ENCODE data around the gene GABARAP.

Gene GABARAP

DNA sequence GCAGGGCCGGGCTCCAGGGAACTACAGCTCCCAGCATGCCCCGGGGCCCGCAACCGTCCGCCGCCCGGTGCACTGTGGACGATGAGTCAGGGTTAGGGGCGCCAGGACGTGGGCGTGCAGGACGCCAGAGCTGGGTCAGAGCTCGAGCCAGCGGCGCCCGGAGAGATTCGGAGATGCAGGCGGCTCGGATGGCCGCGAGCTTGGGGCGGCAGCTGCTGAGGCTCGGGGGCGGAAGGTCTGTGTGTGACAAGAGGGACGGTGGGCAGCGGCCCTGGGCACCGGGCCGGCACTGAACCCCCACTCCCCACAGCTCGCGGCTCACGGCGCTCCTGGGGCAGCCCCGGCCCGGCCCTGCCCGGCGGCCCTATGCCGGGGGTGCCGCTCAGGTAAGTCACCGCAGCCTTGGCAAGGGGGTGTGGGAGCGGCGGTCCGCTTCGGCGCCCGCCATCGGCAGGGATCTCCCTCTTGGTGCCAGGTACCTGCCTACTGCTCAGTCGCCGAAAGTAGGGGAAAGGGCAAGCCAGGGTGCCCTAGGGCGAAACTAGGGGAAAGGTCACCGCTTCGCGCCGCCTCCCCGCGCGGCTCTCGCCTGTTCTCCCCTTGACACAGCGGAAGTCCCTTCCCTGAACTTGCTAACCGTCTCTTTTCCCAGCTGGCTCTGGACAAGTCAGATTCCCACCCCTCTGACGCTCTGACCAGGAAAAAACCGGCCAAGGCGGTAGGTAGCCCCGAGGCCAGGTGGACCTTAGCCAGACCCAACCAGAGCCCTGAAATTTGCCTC lies 22.2 kb downstream of the GABARAP start, which contains the start of the genes ACADVL and DLG4:
Gene ACADVL, plus strand, starts transcription at position 127 of the 781 bp plus-strand sequence. Its CDS starts 47 bp downstream, at position 174.
Gene DLG4, minus strand, starts transcription at position 25 of the 781 bp plus-strand sequence.
- TF ChIP-seq, protein P1, sequence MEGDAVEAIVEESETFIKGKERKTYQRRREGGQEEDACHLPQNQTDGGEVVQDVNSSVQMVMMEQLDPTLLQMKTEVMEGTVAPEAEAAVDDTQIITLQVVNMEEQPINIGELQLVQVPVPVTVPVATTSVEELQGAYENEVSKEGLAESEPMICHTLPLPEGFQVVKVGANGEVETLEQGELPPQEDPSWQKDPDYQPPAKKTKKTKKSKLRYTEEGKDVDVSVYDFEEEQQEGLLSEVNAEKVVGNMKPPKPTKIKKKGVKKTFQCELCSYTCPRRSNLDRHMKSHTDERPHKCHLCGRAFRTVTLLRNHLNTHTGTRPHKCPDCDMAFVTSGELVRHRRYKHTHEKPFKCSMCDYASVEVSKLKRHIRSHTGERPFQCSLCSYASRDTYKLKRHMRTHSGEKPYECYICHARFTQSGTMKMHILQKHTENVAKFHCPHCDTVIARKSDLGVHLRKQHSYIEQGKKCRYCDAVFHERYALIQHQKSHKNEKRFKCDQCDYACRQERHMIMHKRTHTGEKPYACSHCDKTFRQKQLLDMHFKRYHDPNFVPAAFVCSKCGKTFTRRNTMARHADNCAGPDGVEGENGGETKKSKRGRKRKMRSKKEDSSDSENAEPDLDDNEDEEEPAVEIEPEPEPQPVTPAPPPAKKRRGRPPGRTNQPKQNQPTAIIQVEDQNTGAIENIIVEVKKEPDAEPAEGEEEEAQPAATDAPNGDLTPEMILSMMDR (IDR thresholded peaks at IDR 0.05; ENCODE audit: low read depth, low read length) = no peak

DNA sequence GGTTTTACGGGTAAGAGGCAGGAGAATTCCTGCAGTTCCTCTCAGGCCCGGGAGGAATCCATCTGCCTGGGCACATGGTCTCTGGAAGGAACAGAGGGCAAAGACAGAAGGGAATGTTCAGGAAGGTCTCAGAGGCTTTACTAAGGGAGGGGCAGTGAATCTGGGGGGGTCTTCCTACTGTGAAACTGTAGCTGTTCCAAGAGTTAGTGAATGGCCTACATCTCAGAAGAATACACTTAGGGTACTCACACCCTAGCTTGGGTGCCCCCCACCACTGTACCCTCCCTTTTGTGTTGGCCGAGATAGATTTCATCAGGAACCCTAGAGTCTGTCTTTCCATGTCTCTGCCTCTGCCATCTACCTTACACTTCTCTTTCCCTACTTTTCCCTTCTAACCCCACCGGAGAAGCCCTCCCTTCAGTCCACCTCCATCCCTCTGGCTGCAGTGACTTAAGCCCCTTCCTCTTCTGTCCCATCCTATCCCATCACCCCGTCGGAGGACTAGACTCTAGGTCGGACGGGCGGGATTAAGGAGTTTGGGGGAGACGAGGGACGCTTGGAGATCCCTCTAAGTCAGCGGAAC lies 22.9 kb downstream of the GABARAP start:
- no peak for DNase-seq (ENCODE audit: extremely low read depth, low read depth)
- TF ChIP-seq, protein P1 (IDR thresholded peaks at IDR 0.05; ENCODE audit: low read depth, low read length) = no peak

More for the DNA sequence above, 22.2 kb downstream of the GABARAP start, which contains the start of the genes ACADVL and DLG4:
- DNase-seq (ENCODE audit: extremely low read depth, low read depth) = peak; percentile 60

DNA sequence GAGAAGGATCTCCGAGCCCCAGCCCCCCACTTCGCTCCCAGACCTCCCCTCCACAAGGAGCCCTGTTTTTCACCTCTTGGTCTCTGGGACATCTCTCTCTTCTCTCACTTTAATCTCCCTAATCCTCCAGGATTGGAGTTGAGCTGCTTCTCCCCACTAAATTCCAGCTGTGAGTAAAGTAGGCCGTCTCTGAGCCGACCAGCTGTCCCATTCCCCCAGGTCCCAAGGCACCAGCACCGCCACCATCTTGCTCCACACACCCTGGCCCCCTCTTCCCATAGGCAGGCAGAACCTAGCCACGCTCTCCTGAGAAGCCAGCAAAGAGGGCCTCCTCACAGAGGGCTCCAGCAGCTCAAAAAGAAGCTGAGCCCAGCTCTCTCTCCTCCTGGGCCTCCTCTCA lies 23.5 kb downstream of the GABARAP start:
- no peak for DNase-seq (ENCODE audit: extremely low read depth, low read depth)

DNA sequence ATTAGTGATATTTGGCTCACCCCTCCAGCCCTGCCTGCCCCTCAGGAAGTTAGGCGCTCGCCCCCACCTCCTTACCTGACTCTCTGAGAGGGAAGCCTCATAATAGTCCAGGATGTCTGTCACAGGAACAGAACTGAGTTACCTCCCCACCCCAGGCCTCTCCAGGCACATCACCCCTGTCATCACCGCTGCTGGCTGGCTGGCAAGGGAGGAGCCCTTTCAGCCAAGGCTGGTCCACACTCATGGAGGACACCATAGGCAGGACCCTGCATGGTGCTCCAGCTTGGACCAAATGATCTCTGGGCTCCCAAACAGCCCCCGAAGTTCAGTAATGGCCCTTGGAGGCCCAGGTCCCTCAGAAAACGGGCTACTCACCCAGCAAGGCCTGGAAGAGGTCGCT lies 24.1 kb downstream of the GABARAP start:
- DNase-seq (ENCODE audit: extremely low read depth, low read depth) = no peak
- TF ChIP-seq, protein P1 (IDR thresholded peaks at IDR 0.05; ENCODE audit: low read depth, low read length) = no peak

More for the DNA sequence above, 23.5 kb downstream of the GABARAP start:
- TF ChIP-seq, protein P1 (IDR thresholded peaks at IDR 0.05; ENCODE audit: low read depth, low read length) = no peak

DNA sequence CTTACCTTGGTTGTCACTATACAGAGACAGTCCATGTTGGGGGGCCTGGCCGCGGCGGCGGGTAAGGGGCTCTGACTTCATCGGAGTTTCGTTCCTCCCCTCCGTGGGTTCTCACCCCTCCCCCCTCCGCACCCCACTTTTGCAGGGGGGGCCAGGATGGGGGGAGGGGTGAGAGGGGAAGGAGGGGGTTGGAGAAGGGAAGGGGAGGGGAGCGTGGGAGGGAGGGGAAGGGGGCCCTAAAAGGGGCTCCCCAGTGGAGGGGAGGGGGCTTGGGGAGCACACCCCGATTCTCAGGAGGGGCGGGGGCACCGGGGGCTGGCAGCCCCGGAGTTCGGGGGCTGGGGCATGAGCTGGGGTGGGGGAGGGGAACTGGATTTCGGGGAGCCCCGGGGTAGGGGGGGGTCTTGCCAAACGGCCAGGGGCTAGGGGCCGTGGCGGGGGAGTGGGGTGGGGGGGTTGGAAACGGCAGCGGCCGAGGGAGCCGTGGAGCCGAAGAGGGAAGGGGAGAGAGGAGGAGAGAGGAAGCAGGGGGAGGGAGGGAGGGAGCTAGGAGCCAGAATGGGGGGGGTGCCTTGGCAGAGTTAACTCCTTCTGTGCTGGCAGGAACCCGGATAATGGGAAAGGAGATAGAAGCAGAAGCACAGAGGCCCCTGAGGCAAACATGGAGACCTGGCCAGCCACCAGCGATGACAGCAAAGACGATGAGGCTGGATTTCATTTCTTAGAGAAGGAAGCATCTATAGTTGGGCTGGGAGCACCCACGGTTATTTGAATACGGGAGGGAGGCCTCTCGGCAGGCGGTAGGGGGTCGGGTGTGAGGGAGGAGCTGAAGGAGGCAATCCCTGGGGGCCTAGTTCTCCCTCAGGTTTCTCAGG lies 24.9 kb downstream of the GABARAP start:
- no peak for DNase-seq (ENCODE audit: extremely low read depth, low read depth)
- TF ChIP-seq, protein P1 (IDR thresholded peaks at IDR 0.05; ENCODE audit: low read depth, low read length) = no peak

DNA sequence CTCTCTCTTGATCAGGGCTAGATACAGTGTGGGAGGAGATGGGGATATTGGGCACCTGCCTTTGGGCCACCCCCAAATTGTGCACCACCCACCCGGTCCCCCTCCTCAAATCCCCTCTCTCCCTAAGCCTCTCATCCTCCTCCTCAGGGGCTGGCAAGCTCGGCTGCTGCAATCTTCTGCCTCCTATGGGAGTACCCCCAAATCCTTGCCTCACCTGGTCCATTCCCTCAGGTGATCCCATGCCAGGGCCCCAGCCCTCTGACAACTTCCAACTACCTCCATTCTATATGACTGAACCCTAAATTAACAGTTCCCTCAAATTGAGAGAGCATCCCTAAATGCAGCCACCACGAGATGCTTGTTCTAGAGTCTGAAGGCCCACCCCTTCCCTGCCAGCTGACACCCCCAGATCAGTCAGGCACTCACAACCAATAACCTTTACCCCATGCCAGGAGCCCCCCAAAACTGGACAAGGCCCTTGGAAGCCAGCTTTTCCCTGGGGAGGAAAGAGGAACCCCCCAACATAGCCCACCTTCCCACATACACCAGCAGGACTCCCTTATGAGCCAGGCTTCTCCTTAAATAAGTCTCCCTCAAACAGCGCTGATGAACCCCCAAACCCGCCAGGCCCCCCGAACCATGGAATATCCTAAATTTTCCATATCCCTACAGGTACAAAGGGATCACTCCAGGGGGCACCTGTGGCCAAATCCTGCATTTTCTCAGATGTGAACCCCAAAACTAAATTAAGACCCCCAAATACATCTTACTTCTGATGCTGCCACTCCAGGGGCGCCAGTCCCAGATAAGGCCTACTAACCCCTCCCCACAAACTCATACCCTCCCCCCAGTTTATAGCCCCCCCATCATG lies 25.8 kb downstream of the GABARAP start:
- no peak for DNase-seq (ENCODE audit: extremely low read depth, low read depth)
- TF ChIP-seq, protein P1 (IDR thresholded peaks at IDR 0.05; ENCODE audit: low read depth, low read length) = no peak

All from AG09319 (cell line).